ENCODE measurements around the gene AHI1. TPM values are rescaled to one million over a fixed set of nuclear protein-coding genes. Genes with fewer than 3 reads are reported as not detected.

The AHI1 gene
- total RNA-seq, 1 donor from 2014 or later = 5.2 TPM

DNA sequence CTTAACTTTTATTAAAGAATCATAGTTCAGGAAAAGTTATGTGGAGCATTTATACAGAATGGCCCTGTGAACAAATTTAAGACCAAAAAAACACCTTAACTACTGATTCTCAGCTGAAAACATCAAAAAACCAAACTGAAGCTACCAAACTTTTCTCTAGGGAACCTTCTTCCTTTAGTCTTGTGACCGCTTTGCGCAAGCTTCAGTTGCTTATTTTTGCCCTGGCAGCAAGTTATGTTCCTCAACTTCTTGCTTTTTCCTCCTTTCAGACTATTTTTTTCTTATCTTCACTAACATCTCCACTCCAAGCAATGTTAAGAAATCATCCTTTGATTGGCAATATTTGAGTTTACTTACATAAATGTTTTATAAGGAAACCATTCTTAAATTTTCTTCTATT lies 216.3 kb downstream of the AHI1 start:
- DNase-seq (ENCODE audit: low read depth) = no peak
- H3K27me3 ChIP-seq (ENCODE audit: control insufficient read depth, insufficient read depth, low read length) = no peaks in the 10 kb centered on the region
- no peaks in the 10 kb centered on the region for H3K36me3 ChIP-seq (ENCODE audit: control insufficient read depth, insufficient read depth, low read length)
- TF ChIP-seq, protein P1, sequence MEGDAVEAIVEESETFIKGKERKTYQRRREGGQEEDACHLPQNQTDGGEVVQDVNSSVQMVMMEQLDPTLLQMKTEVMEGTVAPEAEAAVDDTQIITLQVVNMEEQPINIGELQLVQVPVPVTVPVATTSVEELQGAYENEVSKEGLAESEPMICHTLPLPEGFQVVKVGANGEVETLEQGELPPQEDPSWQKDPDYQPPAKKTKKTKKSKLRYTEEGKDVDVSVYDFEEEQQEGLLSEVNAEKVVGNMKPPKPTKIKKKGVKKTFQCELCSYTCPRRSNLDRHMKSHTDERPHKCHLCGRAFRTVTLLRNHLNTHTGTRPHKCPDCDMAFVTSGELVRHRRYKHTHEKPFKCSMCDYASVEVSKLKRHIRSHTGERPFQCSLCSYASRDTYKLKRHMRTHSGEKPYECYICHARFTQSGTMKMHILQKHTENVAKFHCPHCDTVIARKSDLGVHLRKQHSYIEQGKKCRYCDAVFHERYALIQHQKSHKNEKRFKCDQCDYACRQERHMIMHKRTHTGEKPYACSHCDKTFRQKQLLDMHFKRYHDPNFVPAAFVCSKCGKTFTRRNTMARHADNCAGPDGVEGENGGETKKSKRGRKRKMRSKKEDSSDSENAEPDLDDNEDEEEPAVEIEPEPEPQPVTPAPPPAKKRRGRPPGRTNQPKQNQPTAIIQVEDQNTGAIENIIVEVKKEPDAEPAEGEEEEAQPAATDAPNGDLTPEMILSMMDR (IDR thresholded peaks at IDR 0.05; ENCODE audit: insufficient read depth, low read length, poor library complexity, severe bottlenecking) = no peak
- no peak overlapping the region for H3K4me3 ChIP-seq (ENCODE audit: low read depth, low read length)

DNA sequence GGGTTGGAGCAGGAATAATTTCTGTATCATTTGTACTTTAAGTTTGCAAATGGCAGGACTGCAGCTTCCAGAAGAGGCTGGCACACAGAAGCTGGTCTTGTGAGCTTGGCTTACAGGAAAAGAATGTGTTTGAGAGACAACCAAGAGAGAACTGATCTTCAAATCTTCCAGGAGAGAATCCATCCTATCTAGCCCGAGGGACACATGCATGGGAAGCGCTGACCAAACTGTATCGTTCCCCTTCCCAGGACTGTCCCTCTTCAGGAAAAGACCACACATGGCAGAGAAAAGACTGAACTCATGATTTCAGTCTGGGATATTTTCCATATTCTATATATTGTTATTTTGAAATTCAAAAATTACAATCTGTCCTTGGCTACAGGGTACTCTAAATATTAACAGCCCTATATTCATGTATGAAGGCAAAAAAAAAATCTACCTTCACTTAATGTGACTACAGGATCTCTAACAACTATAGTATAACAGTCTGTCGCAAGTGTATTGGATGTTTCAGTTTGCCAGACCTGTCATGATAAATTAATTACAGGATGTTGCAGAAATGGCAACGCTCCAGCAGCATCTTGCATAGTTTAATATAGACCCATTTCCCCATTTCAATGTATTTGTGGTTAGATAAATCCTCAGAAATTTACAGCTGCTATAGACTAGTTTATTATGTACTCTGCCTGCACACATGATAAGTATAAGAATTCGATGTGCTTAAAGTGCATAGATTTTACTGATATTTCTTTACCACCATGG lies 217.0 kb downstream of the AHI1 start:
- Histone ChIP-seq H3K36me3 (ENCODE audit: control insufficient read depth, insufficient read depth, low read length) (no peaks in the 10 kb centered on the region), H3K4me3 (ENCODE audit: low read depth, low read length) (no peak overlapping the region), H3K27me3 (ENCODE audit: control insufficient read depth, insufficient read depth, low read length) (no peaks in the 10 kb centered on the region)
- no peak for DNase-seq (ENCODE audit: low read depth)
- TF ChIP-seq, protein P1 (IDR thresholded peaks at IDR 0.05; ENCODE audit: insufficient read depth, low read length, poor library complexity, severe bottlenecking) = no peak

DNA sequence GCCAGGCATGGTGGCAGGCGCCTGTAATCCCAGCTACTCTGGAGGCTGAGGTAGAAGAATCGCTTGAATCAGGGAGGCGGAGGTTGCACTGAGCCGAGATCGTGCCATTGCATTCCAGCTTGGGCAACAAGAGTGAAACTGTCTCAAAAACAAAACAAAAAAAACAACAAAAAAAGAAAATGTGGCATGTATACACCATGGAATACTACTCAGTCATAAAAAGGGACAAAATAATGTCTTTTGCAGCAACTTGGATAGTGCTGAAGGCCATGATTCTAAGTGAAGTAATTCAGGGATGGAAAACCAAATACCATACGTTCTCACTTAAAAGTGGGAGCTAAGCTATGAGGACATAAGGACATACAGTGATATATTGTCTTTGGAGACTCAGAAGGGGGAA lies 220.1 kb downstream of the AHI1 start:
- H3K4me3 ChIP-seq (ENCODE audit: low read depth, low read length) = no peak overlapping the region
- TF ChIP-seq, protein P1 (IDR thresholded peaks at IDR 0.05; ENCODE audit: insufficient read depth, low read length, poor library complexity, severe bottlenecking) = no peak
- no peak for DNase-seq (ENCODE audit: low read depth)
- no peaks in the 10 kb centered on the region for H3K36me3 ChIP-seq (ENCODE audit: control insufficient read depth, insufficient read depth, low read length)
- H3K27me3 ChIP-seq (ENCODE audit: control insufficient read depth, insufficient read depth, low read length) = no peaks in the 10 kb centered on the region

DNA sequence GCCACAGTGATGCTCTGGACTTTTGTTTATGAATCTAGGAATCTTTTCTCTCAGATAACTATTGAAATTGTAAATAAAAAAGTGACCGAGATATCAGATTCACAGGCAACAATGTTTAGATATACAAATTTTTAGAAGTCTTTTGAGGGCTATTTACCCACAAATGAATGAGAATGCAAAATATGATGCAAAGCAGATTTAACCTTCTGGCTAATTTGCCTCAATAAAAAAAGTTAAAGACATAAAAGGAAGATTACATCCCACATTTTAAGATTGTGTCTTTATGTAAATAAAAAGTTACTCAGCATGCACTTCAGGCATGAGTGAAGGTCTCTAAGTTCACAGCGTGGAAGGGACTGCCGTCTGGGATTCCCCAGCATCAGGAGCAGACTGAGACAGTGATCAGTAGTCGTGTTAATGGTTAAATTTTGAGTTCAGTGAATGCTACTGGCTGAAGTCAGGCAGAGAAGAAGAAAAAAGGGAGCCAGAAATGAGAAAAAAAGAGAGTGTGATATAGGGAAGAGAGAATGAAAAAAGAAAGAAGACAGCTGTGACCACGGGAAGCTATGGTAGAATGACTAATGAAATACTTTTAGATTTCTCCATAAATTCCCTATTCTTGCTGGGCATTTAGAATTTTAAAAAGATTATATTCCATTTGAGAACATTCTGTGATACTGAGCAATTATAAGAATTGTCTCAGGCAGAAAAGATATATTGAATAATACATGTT lies 222.8 kb downstream of the AHI1 start:
- no peaks in the 10 kb centered on the region for H3K27me3 ChIP-seq (ENCODE audit: control insufficient read depth, insufficient read depth, low read length)
- TF ChIP-seq, protein P1 (IDR thresholded peaks at IDR 0.05; ENCODE audit: insufficient read depth, low read length, poor library complexity, severe bottlenecking) = no peak
- H3K4me3 ChIP-seq (ENCODE audit: low read depth, low read length) = no peak overlapping the region
- H3K36me3 ChIP-seq (ENCODE audit: control insufficient read depth, insufficient read depth, low read length) = no peaks in the 10 kb centered on the region
- DNase-seq (ENCODE audit: low read depth) = no peak

DNA sequence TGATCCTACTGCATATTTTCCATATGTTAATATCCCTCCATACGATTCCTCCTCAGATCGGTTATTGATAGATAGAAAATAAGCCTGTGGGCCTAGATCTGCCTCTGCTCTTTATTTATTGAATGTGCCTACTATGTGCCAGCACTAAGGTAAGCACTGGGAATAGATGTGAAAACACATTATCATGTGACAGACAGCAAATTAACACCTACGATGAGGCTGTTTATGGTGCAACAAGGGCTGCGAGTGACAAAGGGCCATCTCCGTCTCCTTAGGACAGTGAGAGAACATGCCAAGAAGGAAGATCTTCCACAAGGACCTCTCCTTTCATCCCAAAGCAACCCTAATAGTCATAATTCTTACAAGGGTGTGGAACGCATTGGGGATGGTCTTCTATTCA lies 225.9 kb downstream of the AHI1 start:
- Histone ChIP-seq H3K36me3 (ENCODE audit: control insufficient read depth, insufficient read depth, low read length) (no peaks in the 10 kb centered on the region), H3K4me3 (ENCODE audit: low read depth, low read length) (no peak overlapping the region), H3K27me3 (ENCODE audit: control insufficient read depth, insufficient read depth, low read length) (no peaks in the 10 kb centered on the region)
- TF ChIP-seq, protein P1 (IDR thresholded peaks at IDR 0.05; ENCODE audit: insufficient read depth, low read length, poor library complexity, severe bottlenecking) = no peak
- no peak for DNase-seq (ENCODE audit: low read depth)

Data from kidney epithelial cell (primary cell).